Measurements from ENCODE around the gene SYTL1.

DNA sequence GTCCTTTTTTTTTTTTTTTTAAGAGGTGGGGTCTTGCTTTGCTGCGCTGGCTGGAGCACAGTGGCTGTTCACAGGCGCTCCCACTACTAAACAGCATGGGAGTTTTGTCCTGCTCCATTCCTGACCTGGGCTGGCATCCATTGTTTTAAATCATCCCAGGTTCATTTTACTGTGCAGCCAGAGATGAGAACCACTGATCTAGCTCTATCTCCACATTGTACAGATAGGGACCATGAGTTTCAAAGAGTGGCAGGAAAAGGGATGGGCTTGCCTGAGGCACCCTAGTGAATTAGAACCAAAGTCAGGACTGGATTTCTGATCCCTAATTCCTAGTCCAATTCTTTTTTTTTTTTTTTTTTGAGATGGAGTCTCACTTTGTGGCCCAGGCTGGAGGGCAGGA, 27.1 kb upstream of the SYTL1 start:
- no peak for TF ChIP-seq POLR2AphosphoS5 (IDR thresholded peaks at IDR 0.05; ENCODE audit: low read depth, low read length)
- no peak for TF ChIP-seq POLR2A (IDR thresholded peaks at IDR 0.05; ENCODE audit: low read depth, low read length)
- no peak for TF ChIP-seq TAF1 (IDR thresholded peaks at IDR 0.05; ENCODE audit: borderline replicate concordance, low read depth, low read length)
